ENCODE measurements around the gene SELENON. TPM values are rescaled to one million over a fixed set of nuclear protein-coding genes. Genes with fewer than 3 reads are reported as not detected.

SELENON gene
- total and polyA plus RNA-seq, 2 of the 8 experiments (the other 6 are each of a cell fraction or from before 2014, with no cell fraction given) = 43.0 to 77.6 TPM

GRCh38 chr1:25833158-25833557 lies 33.2 kb downstream of the SELENON start (continued):
- no peak for TF ChIP-seq CHD7 (IDR thresholded peaks at IDR 0.05; ENCODE audit: insufficient replicate concordance, low read length)
- TF ChIP-seq, protein P1, sequence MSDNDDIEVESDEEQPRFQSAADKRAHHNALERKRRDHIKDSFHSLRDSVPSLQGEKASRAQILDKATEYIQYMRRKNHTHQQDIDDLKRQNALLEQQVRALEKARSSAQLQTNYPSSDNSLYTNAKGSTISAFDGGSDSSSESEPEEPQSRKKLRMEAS (IDR thresholded peaks at IDR 0.05) = no peak
- TF ChIP-seq, protein P2, sequence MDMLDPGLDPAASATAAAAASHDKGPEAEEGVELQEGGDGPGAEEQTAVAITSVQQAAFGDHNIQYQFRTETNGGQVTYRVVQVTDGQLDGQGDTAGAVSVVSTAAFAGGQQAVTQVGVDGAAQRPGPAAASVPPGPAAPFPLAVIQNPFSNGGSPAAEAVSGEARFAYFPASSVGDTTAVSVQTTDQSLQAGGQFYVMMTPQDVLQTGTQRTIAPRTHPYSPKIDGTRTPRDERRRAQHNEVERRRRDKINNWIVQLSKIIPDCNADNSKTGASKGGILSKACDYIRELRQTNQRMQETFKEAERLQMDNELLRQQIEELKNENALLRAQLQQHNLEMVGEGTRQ (IDR thresholded peaks at IDR 0.05; ENCODE audit: low read length) = no peak
- TF ChIP-seq SAP30 (IDR thresholded peaks at IDR 0.05; ENCODE audit: insufficient read depth, insufficient replicate concordance, low read length) = no peak
- TF ChIP-seq HDAC2 (IDR thresholded peaks at IDR 0.05; ENCODE audit: borderline replicate concordance in 1 of 2, low read depth in 2 of 2, low read length in 2 of 2) = no peak
- no peak for TF ChIP-seq TAF1 (IDR thresholded peaks at IDR 0.05; ENCODE audit: low read depth, low read length)
- no peak for TF ChIP-seq PHF8 (conservative IDR thresholded peaks at IDR 0.05; ENCODE audit: low read depth, low read length)
- TF ChIP-seq POLR2A (IDR thresholded peaks at IDR 0.05; ENCODE audit: control extremely low read depth in 1 of 2, low read depth in 2 of 2, low read length in 2 of 2) = no peak
- TF ChIP-seq KDM4A (IDR thresholded peaks at IDR 0.05; ENCODE audit: low read depth, low read length, severe bottlenecking) = no peak
- TF ChIP-seq EZH2 (IDR thresholded peaks at IDR 0.05; ENCODE audit: low read depth, low read length, severe bottlenecking) = no peak

All from H1 (cell line).